Cardiac muscle cell (in vitro differentiated cells and primary cell): Measurements from ENCODE around the gene PIP4K2C. TPM values are rescaled to one million over a fixed set of nuclear protein-coding genes. Genes with fewer than 3 reads are reported as not detected.
A peak's percentile ranks its signal among the peaks of the same experiment; 100 is the strongest.

Experiments
- DNase-seq, 2 donors: peaks; one replicate each; pipeline versions ENCODE4 v3.0.0 to v3.0.0-alpha.2; 2010 to 2017; ENCODE audit warnings: low read depth in 1 of 2, low spot score in 1 of 2
- H3K27ac ChIP-seq: fragments of 200-600 bp; sonication (generic); 2 replicates; pipeline ENCODE4 v1.5.1; 2016
- H3K27me3 ChIP-seq: fragments of 200-600 bp; sonication (generic); 2 replicates; pipeline ENCODE4 v1.6.0; 2016; ENCODE audit warnings: control low read depth
- H3K36me3 ChIP-seq: fragments of 200-600 bp; sonication (generic); 2 replicates; pipeline ENCODE4 v1.5.1; 2016; ENCODE audit warnings: control low read depth
- H3K4me1 ChIP-seq: fragments of 200-600 bp; sonication (generic); 2 replicates; pipeline ENCODE4 v1.8.1; 2017; ENCODE audit warnings: low read depth, mild to moderate bottlenecking, mixed run types
- H3K4me3 ChIP-seq: fragments of 200-600 bp; sonication (generic); 2 replicates; pipeline ENCODE4 v1.5.1; 2016; ENCODE audit warnings: mild to moderate bottlenecking
- H3K9me3 ChIP-seq: fragments of 200-600 bp; sonication (generic); 2 replicates; pipeline ENCODE4 v1.5.1; 2017; ENCODE audit warnings: low read depth, mild to moderate bottlenecking, control low read depth
- polyA plus RNA-seq: library from polyadenylated mRNA; unstranded; fragments of >200 nt; fragmentation: Nextera tagmentation; extraction: Ambion mirVana; gene quantifications from 2 replicates; pipeline ENCODE4 v1.2.1, GENCODE V29; 2016
- total RNA-seq: library from RNA; depleted of rRNA; stranded (reverse); fragments of >200 nt; gene quantifications from 2 replicates; pipeline ENCODE4 v1.2.3, GENCODE V29; 2016
- TF ChIP-seq, protein P1 (sequence below): IDR thresholded peaks from 2 replicates; pipeline ENCODE4 v1.5.1; 2012; ENCODE audit warnings: low read depth, mild to moderate bottlenecking, low read length

Gene PIP4K2C
- total and polyA plus RNA-seq, 2 experiments from 2014 or later, result 15.1 to 25.5 TPM

DNA sequence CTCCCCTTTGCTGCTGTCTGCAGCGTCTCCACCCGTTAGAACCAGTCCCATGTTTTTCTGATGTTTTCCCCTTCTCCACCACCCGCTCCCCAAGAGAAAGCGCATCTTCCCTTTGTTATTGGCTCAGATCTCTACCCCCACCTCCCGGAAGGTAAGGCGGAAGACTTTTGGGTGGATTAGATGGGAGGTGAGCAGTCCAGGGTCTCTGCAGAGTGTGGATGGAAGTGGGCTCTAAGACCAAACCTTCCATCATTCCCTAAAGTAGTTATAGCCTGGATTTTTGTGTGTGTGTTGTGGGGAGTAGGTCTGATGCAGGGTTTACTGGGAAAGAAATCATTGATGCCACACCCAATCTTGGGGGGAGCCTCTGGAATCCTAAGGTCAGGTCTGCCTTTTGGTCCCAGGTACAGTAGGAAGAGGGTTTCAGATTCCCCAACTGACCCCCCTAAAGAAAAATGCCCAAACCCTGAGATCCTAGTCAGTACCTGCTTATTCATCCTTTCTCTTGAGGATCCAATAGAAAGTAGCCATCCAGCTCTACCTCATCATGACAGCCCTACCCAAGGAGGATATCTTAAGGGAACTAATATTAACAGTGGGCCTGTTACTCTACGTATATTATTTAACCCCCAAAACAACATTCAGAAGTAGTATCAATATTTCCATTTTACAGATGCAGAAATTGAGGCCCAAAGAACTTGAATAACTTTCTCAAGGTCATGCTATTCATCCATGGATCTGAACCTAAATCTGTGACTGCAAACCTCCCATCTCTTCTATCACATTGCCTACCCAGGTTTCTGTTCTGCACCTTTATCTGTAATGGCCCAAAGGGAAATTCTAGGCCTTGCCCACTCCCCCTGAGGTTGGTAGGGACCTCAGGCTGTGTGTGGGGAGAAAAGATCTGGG lies 40.1 kb upstream of the PIP4K2C start:
- H3K4me3 ChIP-seq, result no peak overlapping the region
- no peak for DNase-seq
- no peaks in the 10 kb centered on the region for H3K9me3 ChIP-seq
- no peak overlapping the region for H3K27ac ChIP-seq
- H3K4me1 ChIP-seq, result peaks cover 6% of the 10 kb centered on the region
- H3K27me3 ChIP-seq, result peaks cover 50% of the 10 kb centered on the region
- H3K36me3 ChIP-seq, result no peaks in the 10 kb centered on the region
- TF ChIP-seq, protein P1, sequence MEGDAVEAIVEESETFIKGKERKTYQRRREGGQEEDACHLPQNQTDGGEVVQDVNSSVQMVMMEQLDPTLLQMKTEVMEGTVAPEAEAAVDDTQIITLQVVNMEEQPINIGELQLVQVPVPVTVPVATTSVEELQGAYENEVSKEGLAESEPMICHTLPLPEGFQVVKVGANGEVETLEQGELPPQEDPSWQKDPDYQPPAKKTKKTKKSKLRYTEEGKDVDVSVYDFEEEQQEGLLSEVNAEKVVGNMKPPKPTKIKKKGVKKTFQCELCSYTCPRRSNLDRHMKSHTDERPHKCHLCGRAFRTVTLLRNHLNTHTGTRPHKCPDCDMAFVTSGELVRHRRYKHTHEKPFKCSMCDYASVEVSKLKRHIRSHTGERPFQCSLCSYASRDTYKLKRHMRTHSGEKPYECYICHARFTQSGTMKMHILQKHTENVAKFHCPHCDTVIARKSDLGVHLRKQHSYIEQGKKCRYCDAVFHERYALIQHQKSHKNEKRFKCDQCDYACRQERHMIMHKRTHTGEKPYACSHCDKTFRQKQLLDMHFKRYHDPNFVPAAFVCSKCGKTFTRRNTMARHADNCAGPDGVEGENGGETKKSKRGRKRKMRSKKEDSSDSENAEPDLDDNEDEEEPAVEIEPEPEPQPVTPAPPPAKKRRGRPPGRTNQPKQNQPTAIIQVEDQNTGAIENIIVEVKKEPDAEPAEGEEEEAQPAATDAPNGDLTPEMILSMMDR, result no peak

DNA sequence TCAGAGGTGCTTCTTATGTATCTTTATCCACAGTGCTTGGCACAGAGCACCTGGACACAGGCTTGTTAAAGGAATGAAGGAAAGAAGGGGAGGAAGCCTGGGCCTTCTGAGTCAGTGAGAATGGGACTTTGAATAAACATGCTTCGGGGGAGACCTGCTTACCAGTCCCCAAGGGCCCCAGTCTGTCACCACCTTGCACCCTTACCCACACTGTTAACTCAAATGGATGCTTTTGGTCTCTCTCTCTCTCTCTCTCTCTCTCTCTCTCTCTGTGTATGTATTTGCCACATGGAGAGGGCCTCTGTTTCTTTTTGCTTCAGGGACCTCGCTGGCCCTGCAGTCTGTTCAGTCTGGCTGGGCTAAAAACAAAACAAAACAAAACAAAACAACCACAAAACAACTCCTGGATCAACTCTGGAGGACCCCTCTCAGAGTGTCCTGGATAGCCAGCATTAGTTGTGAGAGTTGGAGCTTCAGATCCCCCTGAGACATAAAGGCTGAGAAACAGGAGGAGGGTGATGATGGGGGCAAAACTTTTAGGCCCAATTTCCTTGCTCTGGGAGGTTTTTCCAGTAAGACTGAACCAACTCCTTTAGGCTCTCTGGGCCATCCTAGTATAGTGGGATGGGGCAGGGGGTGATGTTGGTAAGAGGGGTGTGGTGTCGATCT lies 39.2 kb upstream of the PIP4K2C start:
- TF ChIP-seq, protein P1, result no peak
- H3K27me3 ChIP-seq, result peaks cover 50% of the 10 kb centered on the region

DNA sequence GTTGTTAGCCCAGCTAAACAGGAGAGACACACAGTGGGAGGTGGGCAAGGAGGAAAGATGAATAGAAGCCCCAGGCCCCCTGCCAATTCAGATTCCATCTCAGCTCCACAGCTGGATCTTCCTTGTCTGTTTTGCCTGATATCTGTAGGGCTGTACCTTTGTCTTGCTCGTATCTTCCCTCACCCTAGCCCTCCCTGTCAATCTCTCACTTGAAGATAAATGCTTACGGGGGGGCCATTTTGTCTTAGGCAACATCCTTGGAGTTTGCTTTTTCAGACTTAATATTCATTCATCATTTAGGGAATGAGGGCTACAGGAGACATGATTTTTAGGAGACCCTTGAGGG lies 38.7 kb upstream of the PIP4K2C start:
- H3K9me3 ChIP-seq, result no peaks in the 10 kb centered on the region
- H3K27me3 ChIP-seq, result peaks cover 50% of the 10 kb centered on the region
- H3K27ac ChIP-seq, result no peak overlapping the region
- H3K4me1 ChIP-seq, result peaks cover 6% of the 10 kb centered on the region
- no peak for DNase-seq
- H3K4me3 ChIP-seq, result no peak overlapping the region
- H3K36me3 ChIP-seq, result no peaks in the 10 kb centered on the region
- TF ChIP-seq, protein P1, result no peak

More for the DNA sequence above, 39.2 kb upstream of the PIP4K2C start:
- H3K27ac ChIP-seq, result no peak overlapping the region
- H3K36me3 ChIP-seq, result no peaks in the 10 kb centered on the region
- peaks cover 6% of the 10 kb centered on the region for H3K4me1 ChIP-seq
- H3K9me3 ChIP-seq, result no peaks in the 10 kb centered on the region
- no peak overlapping the region for H3K4me3 ChIP-seq
- DNase-seq, result no peak

DNA sequence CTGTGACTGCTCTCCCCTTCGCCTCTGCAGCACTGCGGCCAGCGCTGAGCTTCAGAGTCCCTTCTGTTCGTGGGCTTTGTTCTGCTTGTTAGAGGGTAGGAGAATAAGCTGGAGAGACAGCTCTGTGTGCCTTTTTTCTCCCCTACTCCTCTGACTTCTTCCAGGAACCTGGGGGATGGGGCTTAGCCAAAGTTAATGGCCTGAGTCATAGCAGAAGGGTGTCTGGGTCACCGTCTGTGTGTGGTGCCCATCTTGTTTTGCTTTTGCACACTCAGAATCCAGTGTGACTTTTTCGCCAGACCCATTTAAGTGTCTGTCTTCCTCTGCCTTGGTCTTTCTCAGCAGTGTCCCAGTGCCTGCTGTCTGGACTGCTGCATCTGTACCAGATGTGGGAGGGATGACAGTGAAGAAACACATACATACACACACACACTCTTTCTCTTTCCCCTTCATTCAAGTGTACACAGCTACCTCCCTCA lies 38.1 kb upstream of the PIP4K2C start:
- no peaks in the 10 kb centered on the region for H3K36me3 ChIP-seq
- no peak overlapping the region for H3K4me3 ChIP-seq
- H3K27ac ChIP-seq, result no peak overlapping the region
- peak; percentile 16 to 19 for DNase-seq
- H3K9me3 ChIP-seq, result no peaks in the 10 kb centered on the region
- TF ChIP-seq, protein P1, result no peak
- H3K27me3 ChIP-seq, result peaks cover 49% of the 10 kb centered on the region
- peaks cover 6% of the 10 kb centered on the region for H3K4me1 ChIP-seq

DNA sequence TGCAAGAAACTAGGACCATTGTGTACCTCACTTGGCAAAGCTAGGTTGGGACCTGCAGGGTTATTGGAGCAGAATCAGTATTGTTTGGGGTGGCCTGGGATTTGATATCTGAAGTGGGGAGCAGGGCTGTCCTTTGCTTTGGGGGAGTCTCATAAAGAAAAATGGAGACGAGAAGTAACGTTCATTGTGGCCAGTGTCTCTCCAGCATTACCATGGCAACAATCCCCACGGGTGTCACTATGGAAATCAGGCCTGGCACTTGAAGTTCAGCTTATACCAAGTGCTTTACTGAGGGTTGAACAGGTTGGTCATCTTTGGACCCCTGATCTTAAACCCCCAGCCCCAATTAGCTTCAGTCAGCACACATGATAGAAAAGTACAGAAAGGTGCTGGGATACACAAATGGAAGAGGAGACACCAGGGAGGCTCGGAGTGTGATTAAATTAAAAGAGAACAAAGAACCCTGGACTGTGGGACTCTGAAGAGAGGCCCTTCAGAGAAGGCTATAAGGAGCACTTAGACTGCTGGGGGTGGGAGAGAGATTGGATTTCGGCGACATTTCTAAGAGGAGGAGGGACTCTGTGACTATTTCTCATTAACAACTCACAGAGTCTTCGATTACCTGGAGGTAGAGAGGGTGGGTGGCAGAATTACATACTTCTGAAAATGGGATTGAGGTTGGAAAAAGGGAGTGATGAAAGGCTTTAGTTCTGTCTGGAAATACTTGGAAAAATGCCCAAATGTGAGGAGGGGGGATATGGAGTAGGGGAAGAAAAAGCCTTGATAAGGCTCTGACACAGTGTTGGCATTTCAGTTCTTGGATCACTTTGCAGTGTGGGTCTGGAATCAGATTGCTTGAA lies 37.4 kb upstream of the PIP4K2C start:
- H3K36me3 ChIP-seq, result no peaks in the 10 kb centered on the region
- H3K9me3 ChIP-seq, result no peaks in the 10 kb centered on the region
- TF ChIP-seq, protein P1, result no peak
- H3K4me1 ChIP-seq, result peaks cover 6% of the 10 kb centered on the region
- no peak overlapping the region for H3K4me3 ChIP-seq
- H3K27me3 ChIP-seq, result peaks cover 42% of the 10 kb centered on the region
- no peak overlapping the region for H3K27ac ChIP-seq
- DNase-seq, result peak in 1 of 2 donors; percentile 6
